PC-3 (cell line): ENCODE results near the gene AARS2. TPM values are rescaled to one million over a fixed set of nuclear protein-coding genes. Genes with fewer than 3 reads are reported as not detected.

ENCODE experiments used
- ATAC-seq: fragments of 200-7000 bp; cut with Tn5 transposase; 2 replicates; pipeline ENCODE4 v1.9.1; 2020; ENCODE audit warnings: mild to moderate bottlenecking, moderate library complexity
- Bru-seq: library from RNA; stranded (reverse); fragments of 400-500 nt; gene quantifications from one replicate; lab custom pipeline; 2021; lab: Mats Ljungman, UMichigan
- BruChase-seq, 2 experiments: library from RNA; stranded (reverse); fragments of 400-500 nt; gene quantifications; one replicate each; lab custom pipeline; 2021; lab: Mats Ljungman, UMichigan
- BruUV-seq: library from RNA; stranded (reverse); fragments of 400-500 nt; replicated peaks from 2 replicates; lab custom pipeline; 2021; lab: Mats Ljungman, UMichigan
- CTCF ChIA-PET: fragments of 300-600 bp; sonication (Branson Sonifier 250); formaldehyde crosslinking; loops from one replicate; lab custom pipeline; 2022; ENCODE audit warnings: antibody characterized with exemption; lab: Charles Lee
- POLR2A ChIA-PET: fragments of 300-600 bp; sonication (Branson Sonifier 250); formaldehyde crosslinking; loops from one replicate; lab custom pipeline; 2022; ENCODE audit warnings: antibody characterized with exemption; ENCODE audit not compliant: unreplicated experiment; lab: Charles Lee
- DNase-seq: peaks from one replicate; pipeline ENCODE4 v3.0.0-alpha.2; 2015
- H2AFZ ChIP-seq: fragments of 300-600 bp; sonication (generic); 2 replicates; pipeline ENCODE4 v1.6.0; 2016; ENCODE audit warnings: antibody characterized with exemption, low read length
- H3F3A ChIP-seq: fragments of 300-600 bp; sonication (generic); one replicate; pipeline ENCODE4 v1.6.0; 2017; ENCODE audit warnings: antibody characterized with exemption, low read length, control low read depth, mild to moderate bottlenecking; ENCODE audit not compliant: unreplicated experiment
- H3K27ac ChIP-seq: fragments of 300-600 bp; sonication (generic); 2 replicates; pipeline ENCODE4 v1.5.1; 2016; ENCODE audit warnings: mild to moderate bottlenecking, low read length
- H3K27me3 ChIP-seq: fragments of 300-600 bp; sonication (generic); 2 replicates; pipeline ENCODE4 v1.6.1; 2016; ENCODE audit warnings: low read length, mixed read lengths
- H3K36me3 ChIP-seq: fragments of 300-600 bp; sonication (generic); 2 replicates; pipeline ENCODE4 v1.6.1; 2016; ENCODE audit warnings: low read depth, mixed run types, low read length, mixed read lengths
- H3K4me1 ChIP-seq: fragments of 300-600 bp; sonication (generic); 2 replicates; pipeline ENCODE4 v1.5.1; 2016; ENCODE audit warnings: low read length; ENCODE audit not compliant: insufficient read depth
- H3K4me2 ChIP-seq: fragments of 300-600 bp; sonication (generic); 2 replicates; pipeline ENCODE4 v1.6.0; 2016; ENCODE audit warnings: low read length
- H3K4me3 ChIP-seq: fragments of 300-600 bp; sonication (generic); 2 replicates; pipeline ENCODE4 v1.5.1; 2016; ENCODE audit warnings: mild to moderate bottlenecking, low read length, mixed read lengths
- H3K79me2 ChIP-seq: fragments of 300-600 bp; sonication (generic); 2 replicates; pipeline ENCODE4 v1.6.1; 2017; ENCODE audit warnings: low read length, mixed read lengths
- H3K9ac ChIP-seq: fragments of 300-600 bp; sonication (generic); 2 replicates; pipeline ENCODE4 v1.6.0; 2016; ENCODE audit warnings: mild to moderate bottlenecking, low read length
- H3K9me2 ChIP-seq: fragments of 300-600 bp; sonication (generic); replicated peaks from 2 replicates; pipeline ENCODE4 v1.6.1; 2016; ENCODE audit warnings: mixed run types, low read length, mixed read lengths
- H3K9me3 ChIP-seq: fragments of 300-600 bp; sonication (generic); 2 replicates; pipeline ENCODE4 v1.6.1; 2016; ENCODE audit warnings: low read length, mixed read lengths
- H4K20me1 ChIP-seq: fragments of 300-600 bp; sonication (generic); 2 replicates; pipeline ENCODE4 v1.6.1; 2016; ENCODE audit warnings: low read length, mixed read lengths
- EZH2 ChIP-seq: fragments of 300-600 bp; sonication (generic); IDR thresholded peaks from one replicate; pipeline ENCODE4 v1.6.1; 2017; ENCODE audit warnings: antibody characterized with exemption, mild to moderate bottlenecking, low read length; ENCODE audit not compliant: unreplicated experiment
- EZH2phosphoT487 ChIP-seq: fragments of 300-600 bp; sonication (generic); IDR thresholded peaks from 2 replicates; pipeline ENCODE4 v1.6.1; 2018; ENCODE audit warnings: mild to moderate bottlenecking, antibody characterized with exemption, low read length, borderline replicate concordance
- intact Hi-C: fragments of 100-400 bp; cut with micrococcal nuclease; formaldehyde crosslinking; loops from 2 replicates; pipeline ENCODE4 v1.9.0; 2023
- long read RNA-seq: library from polyadenylated mRNA; unstranded; transcript quantifications from one replicate; pipeline ENCODE4 v2.0.0, GENCODE V29; 2021; ENCODE audit not compliant: unreplicated experiment
- total RNA-seq: library from RNA; depleted of rRNA; stranded (reverse); fragments of >200 nt; gene quantifications from 2 replicates; pipeline ENCODE4 v1.2.3, GENCODE V29; 2014; rRNA removed
- TF ChIP-seq, protein P1 (sequence below): fragments of 300-600 bp; sonication (generic); conservative IDR thresholded peaks from 2 replicates; pipeline ENCODE4 v1.5.1; 2017; ENCODE audit warnings: antibody characterized with exemption, low read depth, mild to moderate bottlenecking, low read length

AARS2 gene
- total RNA-seq (26.2 and 30.4 TPM in 2 replicates), Bru-seq, nascent RNA (percentile 77 among the genes with signal in this experiment), BruChase-seq, experiment 1, labeled RNA remaining after a 6-hour chase (percentile 73 among the genes with signal in this experiment), BruChase-seq, experiment 2, labeled RNA remaining after a 2-hour chase (percentile 72 among the genes with signal in this experiment)
- long read RNA-seq, transcript AARS2-201 (22 exons, 3,854 nt) = major isoform, 22 of 47 reads
- long read RNA-seq, partial matches to known transcripts = 11 of 47 reads
- long read RNA-seq, other reads (novel, unspliced or antisense) = 14 of 47 reads

DNA sequence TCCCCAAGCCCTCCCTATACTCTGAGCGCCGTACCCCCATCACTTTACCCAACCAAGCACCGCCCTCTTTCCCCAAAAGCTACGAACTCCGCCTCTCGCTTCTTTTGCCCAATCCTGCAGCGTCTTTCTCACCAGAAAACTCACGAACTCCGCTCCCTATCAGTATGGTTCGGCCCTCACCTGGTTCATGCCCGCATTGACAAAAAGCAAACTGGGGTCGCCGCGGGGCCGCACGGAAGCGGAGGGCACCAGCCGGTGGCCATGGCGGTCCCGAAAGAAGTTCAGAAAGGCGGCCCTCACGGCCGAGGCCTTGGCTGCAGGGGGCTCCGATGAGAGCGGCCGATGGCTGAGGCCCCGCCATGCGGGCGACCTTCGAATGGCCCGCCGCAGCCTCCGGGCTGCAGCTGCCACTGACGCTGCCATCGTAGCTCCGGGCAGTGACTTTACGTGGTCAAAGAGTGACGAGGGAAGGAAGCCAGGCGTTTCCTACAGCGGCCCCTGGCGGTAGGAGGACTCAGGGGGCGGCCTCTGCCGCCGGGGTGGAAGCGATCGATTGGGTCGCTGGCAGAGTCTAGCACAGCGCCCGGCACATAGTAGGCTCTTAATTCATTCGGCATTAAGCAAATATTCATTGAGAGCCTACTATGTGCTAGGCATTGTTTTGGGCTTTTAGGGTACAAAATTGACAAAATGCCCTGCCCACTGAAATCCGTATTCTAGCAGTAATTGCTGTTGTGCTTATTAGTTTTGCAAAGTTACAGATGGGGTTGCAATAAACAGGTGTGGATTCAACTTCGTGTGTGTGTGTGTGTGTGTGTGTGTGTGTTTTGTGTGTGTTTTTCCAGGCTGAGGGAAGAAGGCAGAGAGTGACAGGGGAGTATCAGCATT, at the start of gene AARS2:
AARS2 (minus strand) TSS at position 447 of the 888 bp plus-strand sequence; CDS start at position 423, 24 bp downstream.
- ChIA-PET POLR2A (no interaction called here), CTCF (interaction anchor here (0.5 to 0.9 kb wide), 4 partner anchors 25 to 421 kb away, joined by 3 to 4 read pairs (median 4); no protein-coding TSS in a partner anchor)
- no peaks in the 10 kb centered on the region for H3F3A ChIP-seq
- peak within 1 kb of the TSS; percentile 88 for H3K4me3 ChIP-seq
- H3K9me3 ChIP-seq = no peaks in the 10 kb centered on the region
- peak within 1 kb of the TSS; percentile 86 for H3K4me2 ChIP-seq
- H3K27ac ChIP-seq = 0 out of 2 replicates have a peak within 1 kb of the TSS, but pooled peaks have one; percentile 16
- no TSS peak for BruUV-seq
- peak within 1 kb of the TSS; percentile 91 for H3K9ac ChIP-seq
- TF ChIP-seq, protein P1, sequence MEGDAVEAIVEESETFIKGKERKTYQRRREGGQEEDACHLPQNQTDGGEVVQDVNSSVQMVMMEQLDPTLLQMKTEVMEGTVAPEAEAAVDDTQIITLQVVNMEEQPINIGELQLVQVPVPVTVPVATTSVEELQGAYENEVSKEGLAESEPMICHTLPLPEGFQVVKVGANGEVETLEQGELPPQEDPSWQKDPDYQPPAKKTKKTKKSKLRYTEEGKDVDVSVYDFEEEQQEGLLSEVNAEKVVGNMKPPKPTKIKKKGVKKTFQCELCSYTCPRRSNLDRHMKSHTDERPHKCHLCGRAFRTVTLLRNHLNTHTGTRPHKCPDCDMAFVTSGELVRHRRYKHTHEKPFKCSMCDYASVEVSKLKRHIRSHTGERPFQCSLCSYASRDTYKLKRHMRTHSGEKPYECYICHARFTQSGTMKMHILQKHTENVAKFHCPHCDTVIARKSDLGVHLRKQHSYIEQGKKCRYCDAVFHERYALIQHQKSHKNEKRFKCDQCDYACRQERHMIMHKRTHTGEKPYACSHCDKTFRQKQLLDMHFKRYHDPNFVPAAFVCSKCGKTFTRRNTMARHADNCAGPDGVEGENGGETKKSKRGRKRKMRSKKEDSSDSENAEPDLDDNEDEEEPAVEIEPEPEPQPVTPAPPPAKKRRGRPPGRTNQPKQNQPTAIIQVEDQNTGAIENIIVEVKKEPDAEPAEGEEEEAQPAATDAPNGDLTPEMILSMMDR = peak; percentile 96
- TF ChIP-seq EZH2 = no peak
- TF ChIP-seq EZH2phosphoT487 = no peak
- H3K9me2 ChIP-seq = no peaks in the 10 kb centered on the region
- H3K4me1 ChIP-seq = peaks cover 6% of the 10 kb centered on the region
- H3K36me3 ChIP-seq = peaks cover 22% of the 10 kb centered on the region
- H4K20me1 ChIP-seq = no peaks in the 10 kb centered on the region
- ATAC-seq (peak; percentile 97), DNase-seq (peak; percentile 89)
- intact Hi-C loops = no loop called here
- peaks cover 6% of the 10 kb centered on the region for H3K27me3 ChIP-seq
- H3K79me2 ChIP-seq = peaks cover 16% of the 10 kb centered on the region
- peak within 1 kb of the TSS; percentile 93 for H2AFZ ChIP-seq

DNA sequence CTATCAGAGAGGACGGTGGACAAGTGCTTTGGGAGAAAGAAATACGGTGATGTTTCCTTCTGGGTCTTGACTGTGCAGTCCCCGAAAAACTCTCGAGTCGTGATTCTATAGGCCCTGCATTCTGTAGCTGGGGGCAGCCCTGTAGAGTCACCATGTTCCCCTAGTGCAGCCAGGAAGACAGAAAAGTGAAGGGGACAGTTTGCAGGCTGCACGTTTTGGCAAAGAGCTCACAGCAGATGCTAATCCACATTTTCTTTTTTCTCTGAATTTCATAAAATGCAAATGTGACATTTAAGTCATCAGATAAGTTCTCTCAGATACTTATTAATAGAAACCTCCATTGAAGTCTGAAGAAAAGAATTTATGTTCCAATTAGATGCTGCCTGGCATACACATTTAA, 48.8 kb upstream of the AARS2 start:
- Histone ChIP-seq H2AFZ (no peak overlapping the region), H3K9ac (no peak overlapping the region), H3K4me3 (no peak overlapping the region), H4K20me1 (no peaks in the 10 kb centered on the region), H3K4me2 (no peak overlapping the region), H3K9me3 (no peaks in the 10 kb centered on the region), H3K9me2 (no peaks in the 10 kb centered on the region), H3K79me2 (no peaks in the 10 kb centered on the region), H3K27ac (no peak overlapping the region), H3F3A (no peaks in the 10 kb centered on the region), H3K36me3 (no peaks in the 10 kb centered on the region), H3K4me1 (no peaks in the 10 kb centered on the region), H3K27me3 (no peaks in the 10 kb centered on the region; the same call in 1 of the 2 replicates)
- DNase-seq (no peak), ATAC-seq (no peak)
- BruUV-seq = no TSS peak
- TF ChIP-seq EZH2 (no peak), EZH2phosphoT487 (no peak)
- TF ChIP-seq, protein P1 = no peak
- POLR2A ChIA-PET = no interaction called here
- intact Hi-C loops = no loop called here
- CTCF ChIA-PET = no interaction called here
